Natural killer cell (primary cell): ENCODE measurements around the gene NRK. TPM values are rescaled to one million over a fixed set of nuclear protein-coding genes. Genes with fewer than 3 reads are reported as not detected.

Source experiments
- ATAC-seq, 3 donors: fragments of 150-1000 bp in 2 of 3; fragments of 200-7000 bp in 1 of 3; cut with Tn5 transposase; 1 replicate in 1 of 3; 2 replicates in 2 of 3; pipeline ENCODE4 v1.10.0; 2021; ENCODE audit warnings: mild to moderate bottlenecking in 2 of 3, moderate library complexity in 2 of 3
- DNase-seq, 2 donors: peaks; one replicate each; pipeline versions ENCODE4 v3.0.0 to v3.0.0-alpha.2; 2013 to 2021; ENCODE audit warnings: mixed read lengths in 1 of 2
- H3K27ac ChIP-seq: one replicate; pipeline ENCODE4 v1.5.1; 2013; ENCODE audit warnings: mild to moderate bottlenecking, low read length
- H3K27me3 ChIP-seq: one replicate; pipeline ENCODE4 v1.6.1; 2013; ENCODE audit warnings: low read length; ENCODE audit not compliant: control insufficient read depth, insufficient read depth
- H3K36me3 ChIP-seq: one replicate; pipeline ENCODE4 v1.6.1; 2013; ENCODE audit warnings: low read length; ENCODE audit not compliant: control insufficient read depth, insufficient read depth
- H3K4me1 ChIP-seq: one replicate; pipeline ENCODE4 v1.6.1; 2013; ENCODE audit warnings: low read length; ENCODE audit not compliant: control insufficient read depth, insufficient read depth
- H3K4me3 ChIP-seq: one replicate; pipeline ENCODE4 v1.5.1; 2013; ENCODE audit warnings: low read length
- H3K9me3 ChIP-seq: one replicate; pipeline ENCODE4 v1.6.1; 2013; ENCODE audit warnings: low read length; ENCODE audit not compliant: control insufficient read depth, insufficient read depth
- H3K27ac Mint-ChIP-seq, 2 donors: one replicate each; pipeline ENCODE4 v1.8.0; 2022; ENCODE audit warnings: mild to moderate bottlenecking in 2 of 2, mixed read lengths in 2 of 2, moderate library complexity in 1 of 2
- H3K27me3 Mint-ChIP-seq, 2 donors: one replicate each; pipeline ENCODE4 v1.8.0; 2022; ENCODE audit warnings: low read depth in 2 of 2, mixed read lengths in 2 of 2
- H3K36me3 Mint-ChIP-seq: one replicate; pipeline ENCODE4 v1.8.0; 2022; ENCODE audit warnings: mixed read lengths
- H3K4me1 Mint-ChIP-seq, 2 donors: one replicate each; pipeline ENCODE4 v1.8.0; 2022; ENCODE audit warnings: mixed read lengths in 2 of 2
- H3K4me3 Mint-ChIP-seq: one replicate; pipeline ENCODE4 v1.8.0; 2022; ENCODE audit warnings: mild to moderate bottlenecking, moderate library complexity, mixed read lengths
- H3K9me3 Mint-ChIP-seq, 2 donors: one replicate each; pipeline ENCODE4 v1.8.0; 2022; ENCODE audit warnings: mixed read lengths in 2 of 2
- CTCF ChIP-seq: fragments of 200-600 bp; IDR thresholded peaks from one replicate; pipeline ENCODE4 v1.8.0; 2022; ENCODE audit warnings: antibody characterized with exemption
- WGBS: methylation state at CpG from one replicate; pipeline ENCODE4 v1.1.7; 2013; ENCODE audit warnings: missing lambda C conversion rate; ENCODE audit not compliant: insufficient coverage; 5-methylcytosine and 5-hydroxymethylcytosine counted together
- intact Hi-C: fragments of 100-400 bp; cut with micrococcal nuclease; formaldehyde crosslinking; loops from one replicate; pipeline ENCODE4 v1.14.2; 2022
- total RNA-seq, 4 donors: library from RNA; stranded (reverse); fragments of 120-200 nt in 1 of 4; gene quantifications; one replicate each; pipeline versions ENCODE4 v1.2.3 to v1.2.4, GENCODE V29; 2013 to 2022

Gene NRK
- total RNA-seq, 3 donors from 2014 or later (not counting 1 experiment from before 2014, with no cell fraction given), result not detected

DNA sequence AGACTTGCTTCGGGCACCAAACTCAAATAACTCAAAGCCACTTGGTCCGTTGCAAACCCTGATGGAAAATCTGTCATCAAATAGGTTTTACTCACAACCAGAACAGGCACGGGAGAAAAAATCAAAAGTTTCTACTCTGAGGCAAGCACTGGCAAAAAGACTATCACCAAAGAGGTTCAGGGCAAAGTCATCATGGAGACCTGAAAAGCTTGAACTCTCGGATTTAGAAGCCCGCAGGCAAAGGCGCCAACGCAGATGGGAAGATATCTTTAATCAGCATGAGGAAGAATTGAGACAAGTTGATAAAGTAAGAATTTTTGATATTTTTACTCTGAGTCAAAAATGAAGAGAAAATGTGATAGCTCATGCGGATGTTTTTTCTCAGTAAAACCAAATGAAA, 87.2 kb downstream of the NRK start:
- no peaks in the 10 kb centered on the region for H3K27me3 Mint-ChIP-seq
- H3K9me3 Mint-ChIP-seq, result peaks cover 2 to 4% of the 10 kb centered on the region in 2 donors
- no peak overlapping the region for H3K4me3 ChIP-seq
- H3K4me1 Mint-ChIP-seq, result no peaks in the 10 kb centered on the region
- no peak for TF ChIP-seq CTCF
- WGBS, result 88% methylated on average over 7 of the region's 8 CpGs
- no peaks in the 10 kb centered on the region for H3K36me3 Mint-ChIP-seq
- no peaks in the 10 kb centered on the region for H3K36me3 ChIP-seq
- H3K4me1 ChIP-seq, result no peaks in the 10 kb centered on the region
- intact Hi-C loops, result no loop called here
- H3K4me3 Mint-ChIP-seq, result no peak overlapping the region
- H3K27ac ChIP-seq, result no peak overlapping the region
- no peak for ATAC-seq
- no peak for DNase-seq
- H3K27ac Mint-ChIP-seq, result no peak overlapping the region
- no peaks in the 10 kb centered on the region for H3K27me3 ChIP-seq
- H3K9me3 ChIP-seq, result no peaks in the 10 kb centered on the region

DNA sequence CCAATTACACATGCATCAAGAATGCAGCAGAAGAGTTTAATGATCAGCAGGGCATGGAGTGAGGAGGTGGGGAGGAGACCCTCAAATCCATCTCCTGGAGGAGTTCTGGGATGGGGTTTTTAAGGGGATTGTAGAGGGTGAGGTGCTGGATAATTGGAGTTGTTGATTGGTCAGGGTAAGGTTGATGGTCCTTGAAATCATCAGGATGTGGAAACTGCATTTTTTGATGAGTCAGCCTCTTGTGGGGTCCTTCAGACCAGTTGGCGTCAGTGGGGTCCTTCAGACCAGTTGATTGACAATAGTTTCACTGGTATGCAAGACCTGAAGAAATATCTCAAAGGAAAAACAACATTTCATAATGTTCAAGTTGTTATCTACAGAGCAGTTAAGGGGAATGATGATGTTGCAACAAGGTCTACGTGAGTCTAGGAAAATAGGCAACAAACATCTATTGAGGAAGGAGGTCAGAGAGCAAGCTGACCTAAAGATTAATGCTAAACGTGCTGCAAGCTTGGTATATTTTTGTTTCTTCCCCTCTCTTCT, 88.3 kb downstream of the NRK start:
- DNase-seq (no peak), ATAC-seq (no peak)
- no peak overlapping the region for H3K4me3 Mint-ChIP-seq
- intact Hi-C loops, result no loop called here
- TF ChIP-seq CTCF, result no peak
- no peaks in the 10 kb centered on the region for H3K9me3 ChIP-seq
- peaks cover 0 to 2% of the 10 kb centered on the region in 2 donors for H3K9me3 Mint-ChIP-seq
- H3K4me3 ChIP-seq, result no peak overlapping the region
- H3K4me1 ChIP-seq, result no peaks in the 10 kb centered on the region
- H3K36me3 Mint-ChIP-seq, result no peaks in the 10 kb centered on the region
- no peak overlapping the region for H3K27ac Mint-ChIP-seq
- WGBS, result 79% methylated on average over 2 of the region's 3 CpGs
- H3K27ac ChIP-seq, result no peak overlapping the region
- no peaks in the 10 kb centered on the region for H3K36me3 ChIP-seq
- H3K27me3 ChIP-seq, result no peaks in the 10 kb centered on the region
- H3K27me3 Mint-ChIP-seq, result no peaks in the 10 kb centered on the region
- no peaks in the 10 kb centered on the region for H3K4me1 Mint-ChIP-seq

- H3K4me3 ChIP-seq, result no peak overlapping the region
- Mint-ChIP-seq H3K27ac (no peak overlapping the region), H3K27me3 (no peaks in the 10 kb centered on the region), H3K4me1 (no peaks in the 10 kb centered on the region), H3K9me3 (peaks cover 0 to 6% of the 10 kb centered on the region in 2 donors), H3K4me3 (no peak overlapping the region), H3K36me3 (no peaks in the 10 kb centered on the region)
- intact Hi-C loops, result no loop called here
- 80% methylated on average over 1 of the region's 3 CpGs for WGBS
- H3K27ac ChIP-seq, result no peak overlapping the region
- H3K27me3 ChIP-seq, result no peaks in the 10 kb centered on the region
- no peaks in the 10 kb centered on the region for H3K36me3 ChIP-seq
- TF ChIP-seq CTCF, result no peak
- ATAC-seq (no peak), DNase-seq (no peak)
- no peaks in the 10 kb centered on the region for H3K4me1 ChIP-seq
- no peaks in the 10 kb centered on the region for H3K9me3 ChIP-seq
These were observed 122.9 kb downstream of the NRK start for GRCh38 chrX:105945266-105945665.

- Mint-ChIP-seq H3K27ac (no peak overlapping the region), H3K27me3 (peaks cover 0 to 7% of the 10 kb centered on the region in 2 donors), H3K4me1 (no peaks in the 10 kb centered on the region), H3K9me3 (peaks cover 3 to 4% of the 10 kb centered on the region in 2 donors), H3K36me3 (no peaks in the 10 kb centered on the region), H3K4me3 (no peak overlapping the region)
- Histone ChIP-seq H3K27ac (no peak overlapping the region), H3K4me3 (no peak overlapping the region), H3K27me3 (no peaks in the 10 kb centered on the region), H3K36me3 (no peaks in the 10 kb centered on the region), H3K4me1 (no peaks in the 10 kb centered on the region), H3K9me3 (no peaks in the 10 kb centered on the region)
- no peak for TF ChIP-seq CTCF
- ATAC-seq, result no peak
- DNase-seq, result no peak
- intact Hi-C loops, result no loop called here
- WGBS, result 100% methylated on average over 1 of the region's 5 CpGs
These were observed 147.1 kb downstream of the NRK start for GRCh38 chrX:105969487-105969886.
